ENCODE measurements around the gene DRAM2.

Gene DRAM2
- 51.9 to 64.9 reads per million in 2 donors for total RNA-seq

DNA sequence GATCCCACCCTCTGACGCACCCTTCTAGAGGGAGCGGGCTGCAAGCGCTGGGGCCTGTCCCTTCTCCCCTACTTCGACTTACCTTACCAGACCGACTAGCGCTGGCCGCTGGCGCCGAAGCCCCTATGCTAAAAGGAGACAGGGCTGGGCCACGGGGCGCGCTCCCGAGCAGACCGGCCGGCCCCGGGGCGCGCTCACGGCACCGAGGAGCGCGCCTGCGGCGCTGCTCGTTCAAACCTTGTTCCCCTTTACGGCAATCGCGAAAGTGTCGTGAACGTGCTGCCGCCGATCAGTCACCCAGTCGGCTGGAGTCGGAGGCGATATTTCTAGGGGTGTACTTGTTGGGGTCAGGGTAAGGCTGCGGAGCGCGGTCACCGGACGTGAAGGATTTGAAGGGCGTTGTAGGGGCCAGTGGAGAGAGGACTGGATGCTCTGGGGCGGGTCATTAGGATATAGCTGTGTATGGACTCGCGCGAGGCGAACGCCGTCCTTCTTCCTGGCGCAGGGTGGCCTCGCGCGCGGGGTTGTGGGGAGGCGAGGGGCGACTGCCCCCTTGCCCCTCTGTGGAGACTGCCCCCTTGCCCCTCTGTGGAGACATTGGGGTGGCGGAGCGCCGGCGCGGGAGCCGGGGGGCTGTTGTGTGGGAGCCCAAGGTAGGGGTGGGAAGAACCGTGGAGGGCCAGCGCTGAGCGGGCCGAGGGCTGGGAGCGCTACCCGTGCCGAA lies at the start of gene DRAM2, which contains the start of gene CEPT1:
Gene DRAM2 (minus strand): TSS at position 138 of the 724 bp plus-strand sequence. CDS start 8,539 bp downstream, outside the sequence.
Gene CEPT1 (plus strand): TSS at position 268 of the 724 bp plus-strand sequence. CDS start 7,492 bp downstream, outside the sequence.
- peak; percentile 71 for DNase-seq

DNA sequence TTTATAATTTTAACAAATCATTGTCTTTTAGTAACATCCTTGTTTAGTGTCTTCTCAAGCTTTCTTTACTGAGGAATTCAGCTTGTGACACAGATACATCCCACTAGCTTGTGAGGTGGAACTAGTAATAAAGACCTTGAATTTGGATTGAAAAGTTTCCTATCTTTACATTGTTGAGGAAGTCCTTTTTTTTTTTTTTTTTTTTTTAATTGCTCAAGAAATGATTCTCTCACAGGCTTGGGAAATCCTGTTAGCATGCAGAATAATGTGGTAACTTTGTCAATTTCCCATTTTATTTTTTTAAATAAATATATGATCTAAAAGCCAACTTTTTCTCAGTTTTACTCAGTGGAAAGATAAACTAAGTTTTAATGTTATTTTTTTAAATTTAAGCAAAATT lies 44.8 kb upstream of the DRAM2 start:
- DNase-seq: no peak

DNA sequence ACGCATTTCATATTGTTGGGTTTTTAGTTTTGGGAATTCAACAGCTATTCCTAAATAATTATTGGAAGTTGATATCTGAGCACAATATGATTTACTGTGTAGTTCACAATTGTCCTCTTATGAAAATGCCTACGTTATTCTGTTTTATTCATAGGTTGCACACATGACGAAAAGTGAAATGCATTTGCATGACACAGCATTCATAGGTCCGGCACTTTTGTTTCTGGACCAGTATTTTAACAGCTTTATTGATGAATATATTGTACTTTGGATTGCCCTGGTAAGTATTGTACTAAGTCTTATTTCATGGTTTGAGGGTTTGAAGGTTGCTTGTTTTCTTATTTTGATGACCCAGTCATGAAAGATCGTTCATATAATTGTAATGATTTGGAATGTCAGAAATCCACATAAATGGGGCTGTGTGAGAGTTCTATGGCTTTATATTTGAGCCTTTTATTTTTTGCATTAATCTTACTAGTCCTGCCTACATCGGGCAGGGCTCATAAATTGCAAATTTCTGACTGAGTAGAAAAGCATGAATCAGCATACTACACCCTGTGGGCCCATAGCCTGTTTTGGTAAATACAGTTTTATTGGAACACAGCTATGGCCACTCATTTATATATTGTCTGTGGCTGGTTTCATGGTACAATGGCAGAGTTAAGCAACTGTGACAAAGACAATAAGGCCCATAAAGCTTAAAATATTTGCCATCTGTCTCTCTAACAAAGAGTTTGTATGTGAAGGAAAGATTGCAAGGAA lies 43.6 kb upstream of the DRAM2 start:
- DNase-seq: no peak

DNA sequence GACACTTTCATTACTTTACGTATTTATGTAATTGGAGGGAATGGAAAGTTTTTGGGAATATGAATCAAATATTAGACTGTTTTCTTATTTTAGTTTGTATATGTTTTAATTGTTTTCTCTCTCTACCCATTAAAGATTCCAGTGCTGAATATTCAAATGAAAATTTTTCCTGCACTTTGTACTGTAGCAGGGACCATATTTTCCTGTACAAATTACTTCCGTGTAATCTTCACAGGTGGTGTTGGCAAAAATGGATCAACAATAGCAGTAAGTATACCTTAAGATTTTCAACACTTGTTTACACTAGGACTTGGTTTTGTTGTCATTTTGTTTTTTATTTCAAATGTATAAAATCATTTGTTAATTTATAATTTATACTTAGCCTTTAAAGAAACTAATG lies 42.2 kb upstream of the DRAM2 start:
- no peak for DNase-seq

DNA sequence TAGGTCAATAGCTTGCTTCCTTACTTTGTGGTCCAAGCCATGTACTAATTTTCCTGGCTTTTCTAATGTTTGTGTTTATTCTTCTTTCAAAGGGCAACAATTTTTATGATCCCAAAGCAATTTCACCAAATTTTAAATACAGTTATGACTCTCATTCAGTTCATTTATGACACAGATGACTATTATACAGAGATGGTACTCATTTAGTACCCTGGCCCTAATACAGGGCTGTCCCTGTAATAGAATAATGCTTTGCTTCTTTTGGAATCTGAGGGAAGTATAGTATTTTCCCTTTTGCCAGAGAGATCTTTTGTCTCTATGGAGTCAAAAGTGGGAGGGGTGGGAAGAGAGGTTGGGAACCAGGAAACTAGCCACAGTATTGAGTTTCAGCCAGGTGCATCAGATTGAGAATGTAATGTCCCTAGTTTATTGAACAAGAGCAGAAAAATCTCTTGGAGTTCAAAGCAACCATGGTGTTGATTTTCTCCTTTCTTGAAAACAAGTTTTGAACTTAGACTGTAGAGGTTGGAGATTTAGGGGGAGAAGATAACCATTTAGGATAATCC lies 40.2 kb upstream of the DRAM2 start:
- DNase-seq: no peak

DNA sequence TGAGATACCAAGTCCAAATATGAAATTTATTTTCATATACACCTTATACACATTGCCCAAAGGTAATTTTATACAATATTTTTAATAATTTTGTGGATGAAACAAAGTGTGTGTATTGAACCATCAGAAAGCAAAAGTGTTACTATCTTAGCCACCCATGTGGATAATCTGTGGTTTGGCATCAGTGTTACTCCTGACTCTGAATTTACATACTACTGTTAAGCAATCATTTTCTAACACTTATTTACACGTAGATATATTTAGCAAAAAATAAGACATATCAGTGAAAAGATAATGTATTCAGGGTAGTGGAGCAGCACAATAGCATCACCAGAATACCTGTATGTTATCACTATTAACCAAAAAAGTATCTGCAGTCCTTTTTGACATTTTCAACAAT lies 36.8 kb upstream of the DRAM2 start:
- no peak for DNase-seq

DNA sequence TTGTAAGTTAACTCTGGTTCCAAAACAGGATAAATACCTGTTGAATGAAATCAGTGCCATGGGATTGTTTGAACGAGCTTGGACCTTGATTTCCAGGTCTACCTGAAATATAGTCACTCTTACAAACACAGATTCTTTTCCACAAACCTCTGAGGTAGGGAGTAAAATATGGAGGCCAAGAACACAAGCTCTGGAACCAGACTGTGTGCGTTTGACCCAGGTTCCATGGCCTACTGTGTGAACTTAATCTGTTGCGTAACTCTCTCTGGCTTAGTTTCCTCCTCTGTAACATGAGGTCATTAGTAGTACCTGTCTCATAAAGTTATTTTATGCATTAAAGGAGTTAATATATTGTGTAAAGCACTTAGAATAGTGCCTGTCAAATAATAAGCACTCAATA lies 35.5 kb upstream of the DRAM2 start:
- DNase-seq: no peak

DNA sequence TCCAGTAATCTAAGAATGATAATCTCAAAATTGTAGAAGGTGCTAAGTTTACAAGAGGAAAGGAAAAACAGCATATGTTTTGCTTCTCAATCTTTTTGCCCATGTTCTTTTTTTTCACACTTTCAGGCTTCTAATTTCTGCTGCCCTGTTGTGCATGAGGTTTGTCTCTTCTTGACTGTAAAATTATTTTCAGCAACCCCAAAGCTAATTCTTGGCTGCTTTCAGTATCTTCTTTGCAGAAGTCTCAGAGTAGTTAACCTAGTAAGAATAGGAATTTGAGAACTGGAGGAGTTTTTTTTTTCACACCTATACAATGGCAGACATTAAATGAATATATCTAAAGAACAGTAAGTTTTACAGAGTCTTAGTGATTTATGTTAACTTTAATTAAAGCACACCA lies 34.2 kb upstream of the DRAM2 start:
- DNase-seq: no peak

DNA sequence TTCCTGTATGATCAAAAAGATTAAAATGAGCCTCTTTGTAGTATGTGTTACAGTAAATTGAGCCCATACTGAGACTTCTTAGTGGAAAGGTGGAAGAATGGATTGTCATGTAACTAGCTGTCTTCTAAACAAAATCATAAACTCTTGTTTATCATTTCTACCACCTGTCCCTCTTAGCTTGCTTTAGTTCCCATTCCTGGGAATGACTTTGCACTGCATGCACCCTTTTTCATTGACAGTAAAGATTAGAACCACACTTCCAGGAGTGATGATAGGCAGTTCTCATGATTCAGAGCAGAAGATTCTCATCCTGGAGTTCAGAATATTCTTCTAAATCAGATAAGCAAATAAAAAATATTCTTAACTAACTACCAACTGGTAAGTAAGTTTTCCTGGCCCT lies 32.6 kb upstream of the DRAM2 start:
- no peak for DNase-seq

DNA sequence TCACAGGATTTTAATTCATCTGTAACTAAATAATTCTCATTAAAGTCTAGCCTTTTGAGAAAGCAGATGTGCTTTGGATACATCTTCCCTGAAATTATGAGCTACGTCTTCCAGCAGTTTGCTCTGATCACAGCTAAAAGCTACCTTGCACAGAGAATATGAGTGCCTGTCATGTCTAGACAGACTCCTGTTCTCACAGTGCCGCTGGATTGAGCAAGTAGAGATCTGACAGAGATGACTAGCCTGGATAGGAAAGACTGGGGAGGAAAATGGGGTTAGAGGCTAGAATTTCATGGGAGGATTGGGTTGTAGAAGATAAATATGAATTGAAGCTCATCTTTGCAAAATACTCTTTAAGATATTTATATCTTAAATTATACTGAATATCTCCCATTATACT lies 24.3 kb upstream of the DRAM2 start:
- no peak for DNase-seq

DNA sequence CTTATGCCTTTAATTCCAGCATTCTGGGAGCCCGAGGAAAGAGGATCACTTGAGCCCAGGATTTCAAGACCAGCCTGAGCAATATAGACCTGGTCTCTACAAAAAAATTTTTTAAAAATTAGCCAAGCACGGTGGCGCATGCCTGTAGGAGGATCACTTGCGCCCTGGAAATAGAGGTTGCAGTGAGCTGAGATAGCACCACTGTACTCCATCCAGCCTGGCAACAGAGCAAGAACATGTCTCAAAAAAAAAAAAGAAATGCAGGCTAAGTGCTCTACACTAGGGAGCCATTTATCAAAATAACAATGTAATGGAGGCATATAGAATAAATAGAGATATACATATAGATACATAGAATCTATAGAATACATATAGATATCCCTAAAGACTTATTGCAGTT lies 23.5 kb upstream of the DRAM2 start:
- no peak for DNase-seq

DNA sequence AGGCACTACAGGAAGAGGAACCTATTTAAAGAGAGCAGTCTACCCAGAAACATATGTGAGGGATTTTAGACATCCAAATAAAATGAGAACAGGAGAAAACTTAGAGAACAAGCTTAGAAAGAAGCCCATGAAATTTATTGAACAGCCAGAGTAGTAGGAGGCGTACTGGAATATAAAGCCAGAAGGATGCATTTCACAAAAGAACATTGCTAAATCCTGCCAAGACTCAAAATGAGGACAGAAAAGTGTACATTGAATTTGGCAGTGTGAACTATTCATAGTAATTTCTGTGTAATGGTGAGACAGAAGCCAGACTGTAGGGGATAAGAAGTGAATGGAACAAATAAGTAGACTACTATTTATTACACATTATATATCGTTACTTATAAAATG lies 22.6 kb upstream of the DRAM2 start:
- no peak for DNase-seq

DNA sequence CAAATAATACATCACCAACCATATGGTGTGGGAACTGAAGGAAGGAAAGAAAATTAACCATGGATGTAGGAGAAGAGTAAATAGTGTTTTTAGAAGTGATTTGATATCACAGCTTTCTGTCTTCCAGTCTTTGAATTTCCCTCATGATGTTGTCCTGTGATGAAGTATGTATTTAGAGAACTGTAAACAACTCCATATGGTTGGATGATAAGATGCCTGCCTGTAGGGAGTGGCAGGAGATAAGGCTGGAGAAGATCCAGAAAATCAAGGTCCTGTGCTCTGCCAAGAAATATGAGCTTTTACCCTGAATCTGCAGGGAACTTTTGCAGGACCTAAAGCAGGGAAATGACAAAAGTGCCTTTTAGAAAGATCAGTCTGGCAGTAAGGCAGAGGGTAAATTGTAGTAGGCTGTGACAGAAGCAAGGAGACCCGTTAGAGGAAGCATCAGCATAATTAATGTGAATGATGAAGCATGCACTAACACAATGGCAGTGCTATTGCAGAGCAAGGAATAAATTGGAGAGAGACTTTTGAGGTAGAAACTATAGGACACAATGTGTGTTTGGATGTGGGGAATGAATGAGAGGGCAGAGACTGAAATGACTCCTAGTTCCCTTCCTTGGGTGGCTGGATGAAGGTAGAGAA lies 22.1 kb upstream of the DRAM2 start:
- DNase-seq: no peak

DNA sequence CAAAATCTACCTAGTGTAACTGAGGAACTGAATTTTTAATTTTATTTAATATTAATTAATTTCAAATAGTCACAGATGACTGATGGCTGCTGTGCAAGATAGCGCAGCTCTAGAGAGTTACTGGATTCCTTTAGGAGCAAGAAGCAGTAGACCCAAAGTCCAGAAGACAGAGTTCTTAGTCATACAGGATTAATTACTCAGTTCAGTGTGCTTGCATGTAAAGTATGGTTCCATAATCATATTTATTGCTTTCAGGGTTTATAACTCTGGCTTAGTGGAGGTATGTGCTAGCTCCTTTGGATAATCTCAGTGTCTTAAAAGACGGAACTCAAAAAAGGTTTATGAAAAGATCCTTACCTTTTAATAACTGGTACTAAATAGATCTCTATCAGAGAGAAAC lies 17.5 kb upstream of the DRAM2 start:
- DNase-seq: no peak

DNA sequence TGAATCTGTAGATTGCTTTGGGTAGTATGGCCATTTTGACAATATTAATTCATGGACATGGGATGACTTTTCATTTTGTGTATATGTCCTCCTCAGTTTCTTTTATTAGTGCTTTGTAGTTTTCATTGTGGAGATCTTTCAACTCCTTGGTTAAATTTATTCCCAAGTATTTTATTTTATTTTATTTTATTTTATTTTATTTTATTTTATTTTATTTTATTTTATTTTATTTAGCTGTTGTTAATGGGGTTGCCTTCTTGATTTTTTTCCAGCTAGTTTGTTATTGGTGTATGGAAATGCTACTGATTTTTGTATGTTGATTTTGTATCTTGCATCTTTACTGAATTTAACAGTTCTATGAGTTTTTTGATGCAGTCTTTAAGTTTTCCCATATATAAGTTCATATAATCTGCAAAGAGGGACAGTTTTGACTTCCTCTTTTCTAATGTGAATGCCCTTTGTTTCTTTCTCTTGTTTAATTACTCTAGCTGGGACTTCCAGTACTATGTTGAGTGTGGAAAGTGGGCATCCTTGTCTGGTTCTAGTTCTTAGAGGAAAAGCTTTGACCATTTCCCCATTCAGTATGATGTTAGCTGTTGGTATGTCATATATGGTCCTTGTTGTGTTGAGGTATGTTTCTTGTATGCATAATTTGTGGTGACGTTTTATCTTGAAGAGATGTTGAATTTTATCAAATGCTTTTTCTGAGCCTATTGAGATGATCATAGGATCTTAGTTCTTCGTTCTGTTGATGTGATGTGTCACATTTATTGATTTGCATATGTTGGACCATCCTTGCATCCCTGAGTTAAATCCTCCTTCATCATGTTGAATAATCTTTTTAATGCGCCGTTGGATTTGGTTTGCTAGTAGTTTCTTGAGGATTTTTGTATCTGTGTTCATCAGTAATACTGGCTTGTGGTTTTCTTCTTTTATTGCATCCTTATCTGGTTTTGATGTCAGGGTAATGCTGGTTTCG lies 14.4 kb upstream of the DRAM2 start:
- no peak for DNase-seq

DNA sequence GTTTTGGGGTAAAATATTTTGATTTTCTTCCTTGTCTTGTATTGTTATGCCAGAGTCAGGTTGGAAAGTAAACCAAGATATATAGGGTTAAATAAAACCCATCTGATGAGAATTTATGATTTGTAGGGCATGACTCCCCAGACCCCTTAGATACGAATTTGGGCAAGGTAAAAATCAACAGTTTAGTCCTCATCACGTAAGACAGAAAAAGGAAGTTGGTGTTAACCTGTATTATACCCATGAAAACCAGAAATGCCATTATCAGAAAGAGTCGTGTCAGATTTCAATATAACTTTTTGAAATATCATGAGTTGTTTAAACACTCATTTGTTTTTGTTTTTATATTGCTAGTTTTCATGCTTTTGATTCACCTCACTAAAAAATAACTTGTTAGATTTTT lies 11.9 kb upstream of the DRAM2 start:
- no peak for DNase-seq

DNA sequence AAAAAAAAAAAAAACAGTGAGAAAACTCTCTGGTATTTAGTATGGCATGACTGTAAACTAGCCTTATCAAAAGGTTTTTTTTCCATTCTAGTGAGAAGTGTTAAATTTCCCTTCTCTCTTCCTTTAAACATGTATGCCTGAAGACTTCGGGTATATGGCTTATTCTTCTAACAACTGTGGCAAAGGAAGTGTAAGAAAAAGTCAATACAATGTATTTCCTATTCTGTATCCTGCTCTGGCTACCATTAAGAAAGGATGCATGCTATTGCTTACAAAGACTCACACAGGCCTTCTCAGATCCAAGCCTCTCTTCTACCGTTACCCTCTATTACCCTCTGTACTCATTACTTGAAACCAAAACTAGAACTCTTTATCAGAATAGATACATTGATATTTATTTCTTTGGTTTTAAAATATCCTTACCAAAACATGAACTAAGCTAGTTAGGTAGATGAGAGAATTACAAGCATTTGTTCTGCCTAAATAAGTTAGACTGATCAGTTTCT lies 8.5 kb upstream of the DRAM2 start:
- DNase-seq: no peak

DNA sequence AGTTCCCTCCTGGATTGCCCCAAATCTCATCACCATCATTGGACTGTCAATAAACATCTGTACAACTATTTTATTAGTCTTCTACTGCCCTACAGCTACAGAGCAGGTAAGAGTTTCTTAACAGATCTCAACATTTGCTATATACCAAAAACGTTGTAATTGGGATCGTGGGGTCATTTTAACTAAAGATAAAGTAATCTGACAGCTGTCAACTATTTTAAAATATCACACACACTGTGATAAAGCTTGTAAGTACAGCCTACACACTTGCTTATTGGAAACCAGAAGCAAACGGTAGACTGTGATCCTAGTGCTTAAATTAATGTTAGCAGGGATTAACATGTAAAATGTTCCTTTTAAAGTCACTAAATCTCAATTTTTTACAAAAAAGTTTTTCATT lies 8.1 kb upstream of the DRAM2 start:
- no peak for DNase-seq

DNA sequence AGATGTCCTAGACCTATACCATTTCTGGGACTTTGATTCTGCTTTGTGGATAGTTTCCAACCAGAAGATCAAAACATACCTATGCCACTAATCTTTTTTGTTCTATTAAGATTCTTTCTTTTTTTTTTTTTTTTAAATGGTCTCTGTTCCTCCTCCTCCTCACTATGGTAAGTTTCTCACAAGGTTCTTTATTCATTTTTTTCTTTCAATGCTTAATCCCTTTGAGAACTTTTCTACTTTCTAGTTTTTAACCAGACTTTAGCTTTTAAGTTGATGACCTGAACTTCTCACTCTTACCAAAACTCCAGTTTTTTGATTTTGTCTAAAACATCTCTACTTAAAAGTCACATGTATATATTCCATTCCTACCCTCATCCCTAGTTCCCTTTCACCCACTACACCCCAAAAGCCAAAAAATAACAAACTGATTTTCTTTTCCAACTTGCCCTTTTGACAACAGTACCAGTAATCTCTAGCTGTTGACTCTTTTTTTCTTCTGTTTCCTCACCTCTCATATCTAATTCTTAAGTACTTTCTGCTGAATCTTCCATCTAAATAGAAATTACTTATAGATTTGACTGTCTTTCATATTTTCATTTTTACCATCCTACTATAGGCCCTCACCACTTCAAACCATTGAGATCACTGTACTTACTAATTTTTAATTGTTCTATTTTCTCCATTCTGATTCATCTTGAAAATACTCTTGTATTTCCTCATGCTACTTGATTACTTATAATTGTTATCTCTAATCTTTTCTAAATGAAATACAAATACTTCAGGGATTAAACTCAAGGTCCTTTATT lies 6.3 kb upstream of the DRAM2 start:
- DNase-seq: no peak

DNA sequence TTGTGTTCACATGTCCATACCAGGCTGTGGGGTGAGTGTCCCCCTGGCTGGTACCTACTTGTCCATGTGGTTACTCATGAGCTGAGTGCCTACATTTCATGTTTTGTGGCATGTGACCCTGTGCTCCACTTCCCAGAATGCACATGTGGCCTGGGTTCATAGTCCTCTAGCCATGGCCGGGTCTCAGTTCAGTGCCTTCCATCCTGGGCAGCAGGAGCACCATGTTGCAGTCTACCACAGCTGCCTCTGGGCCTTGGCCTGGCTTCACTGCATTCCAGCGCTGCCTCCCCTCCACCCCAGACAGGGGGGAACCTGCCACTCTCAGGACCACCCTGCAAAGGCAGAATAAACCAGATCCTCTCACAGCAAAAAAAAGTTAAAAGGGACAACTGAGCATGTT lies 5.6 kb upstream of the DRAM2 start:
- DNase-seq: no peak

DNA sequence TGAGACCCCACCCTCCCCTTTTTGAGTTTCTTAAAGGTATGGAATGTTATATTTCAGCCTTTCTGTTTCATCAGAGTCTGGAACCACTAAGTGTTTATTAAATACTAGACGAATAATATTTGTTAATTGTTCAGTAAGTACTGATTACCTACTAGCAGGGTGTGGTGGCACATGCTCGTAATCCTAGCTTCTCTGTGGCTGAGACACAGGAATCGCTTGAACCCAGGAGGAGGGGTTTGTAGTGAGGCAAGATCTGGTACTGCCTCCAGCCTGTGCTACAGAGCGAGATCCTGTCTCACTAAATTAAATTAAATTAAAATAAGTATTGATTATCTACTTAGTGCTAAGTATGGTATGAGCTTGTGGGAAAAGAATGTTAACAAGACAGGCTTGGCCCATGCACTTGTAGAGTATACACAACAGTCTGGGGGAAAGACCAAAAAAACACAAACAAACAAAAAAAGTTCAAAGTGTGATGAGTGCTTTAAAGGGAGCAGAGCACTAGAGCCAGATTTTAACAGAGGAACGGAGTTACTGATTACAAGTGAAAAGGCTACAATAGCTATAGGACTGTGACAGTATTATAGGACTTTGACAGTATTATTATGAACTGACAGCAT lies 2.6 kb upstream of the DRAM2 start:
- DNase-seq: no peak

Measured in activated gamma-delta T cell (primary cell).